ENCODE data around the gene FAM53A. TPM values are rescaled to one million over a fixed set of nuclear protein-coding genes. Genes with fewer than 3 reads are reported as not detected.

FAM53A gene
- polyA plus RNA-seq, 2 of the 4 experiments (the other 2 are of a cell fraction), result 0.87 to 1.2 TPM

DNA sequence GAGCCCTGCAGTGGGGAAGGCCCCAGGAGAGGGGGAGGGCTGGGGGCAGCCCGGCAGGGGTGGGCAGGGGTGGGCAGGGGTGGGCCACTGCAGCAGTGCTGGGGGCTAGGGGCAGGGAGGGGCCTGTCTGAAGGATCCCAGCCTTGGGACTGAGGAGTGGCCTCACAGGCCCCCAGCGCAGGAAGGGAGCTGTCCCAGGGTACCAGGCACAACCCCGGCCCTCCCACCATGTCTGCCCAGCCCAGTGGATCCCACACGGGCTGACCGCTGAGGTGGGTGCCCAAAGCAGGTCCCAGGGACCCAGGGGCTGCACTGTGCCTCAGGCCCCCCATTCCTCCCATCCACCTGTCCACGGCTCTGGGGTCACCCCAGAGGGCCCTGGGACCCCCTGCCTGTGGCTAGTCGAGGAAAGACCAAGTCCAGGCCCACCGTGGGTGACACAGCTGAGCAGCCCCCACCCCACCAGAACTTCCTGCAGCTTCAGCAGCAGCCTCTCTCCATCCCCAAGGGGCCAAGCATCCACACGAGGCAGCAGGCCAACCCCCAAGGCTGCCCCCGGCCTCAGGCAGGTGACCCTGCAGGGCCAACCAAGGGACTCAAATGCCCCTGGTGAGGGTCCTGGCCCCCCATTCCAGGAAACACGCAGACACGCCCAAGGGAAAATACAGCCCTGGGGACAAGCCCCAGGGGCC is 46.4 kb downstream of the FAM53A start:
- no peak overlapping the region for H3K4me2 ChIP-seq
- CTCF ChIA-PET, result interaction anchor here (1.2 to 1.5 kb wide), 2 partner anchors 8 to 282 kb away, joined by 3 to 5 read pairs; no protein-coding TSS in a partner anchor
- no peak overlapping the region for H3K4me3 ChIP-seq
- ATAC-seq (no peak), DNase-seq (ENCODE audit: low read depth in 1 of 2, low spot score in 1 of 2) (no peak), FAIRE-seq (no peak)
- POLR2A ChIA-PET, result no interaction called here
- H3K27ac ChIP-seq, result no peak overlapping the region
- H3K4me1 ChIP-seq, result no peaks in the 10 kb centered on the region
- no peaks in the 10 kb centered on the region for H3K9me3 ChIP-seq
- no CpG with 5 or more reads among the region's 12 CpGs for WGBS (ENCODE audit: missing lambda C conversion rate)
- TF ChIP-seq FOXS1 (CRISPR knock-in tag; IDR thresholded peaks at IDR 0.05) (no peak), HEYL (CRISPR knock-in tag; IDR thresholded peaks at IDR 0.05) (no peak), CTCF (IDR thresholded peaks at IDR 0.05) (no peak), TP53 (CRISPR knock-in tag; IDR thresholded peaks at IDR 0.05) (no peak), JUN (IDR thresholded peaks at IDR 0.05) (no peak), E2F6 (IDR thresholded peaks at IDR 0.05; ENCODE audit: borderline replicate concordance, low read depth) (no peak), RCOR1 (IDR thresholded peaks at IDR 0.05; ENCODE audit: low read depth, low read length) (no peak), ELK1 (IDR thresholded peaks at IDR 0.05; ENCODE audit: low read depth, low read length) (no peak), KDM5A (IDR thresholded peaks at IDR 0.05) (no peak), TFCP2L1 (CRISPR knock-in tag; IDR thresholded peaks at IDR 0.05) (no peak), HDAC2 (IDR thresholded peaks at IDR 0.05) (no peak), MYC (IDR thresholded peaks at IDR 0.05; ENCODE audit: borderline replicate concordance, low read length) (no peak)
- TF ChIP-seq, protein P1, sequence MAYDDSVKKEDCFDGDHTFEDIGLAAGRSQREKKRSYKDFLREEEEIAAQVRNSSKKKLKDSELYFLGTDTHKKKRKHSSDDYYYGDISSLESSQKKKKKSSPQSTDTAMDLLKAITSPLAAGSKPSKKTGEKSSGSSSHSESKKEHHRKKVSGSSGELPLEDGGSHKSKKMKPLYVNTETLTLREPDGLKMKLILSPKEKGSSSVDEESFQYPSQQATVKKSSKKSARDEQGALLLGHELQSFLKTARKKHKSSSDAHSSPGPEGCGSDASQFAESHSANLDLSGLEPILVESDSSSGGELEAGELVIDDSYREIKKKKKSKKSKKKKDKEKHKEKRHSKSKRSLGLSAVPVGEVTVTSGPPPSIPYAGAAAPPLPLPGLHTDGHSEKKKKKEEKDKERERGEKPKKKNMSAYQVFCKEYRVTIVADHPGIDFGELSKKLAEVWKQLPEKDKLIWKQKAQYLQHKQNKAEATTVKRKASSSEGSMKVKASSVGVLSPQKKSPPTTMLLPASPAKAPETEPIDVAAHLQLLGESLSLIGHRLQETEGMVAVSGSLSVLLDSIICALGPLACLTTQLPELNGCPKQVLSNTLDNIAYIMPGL (CRISPR knock-in tag; IDR thresholded peaks at IDR 0.05; ENCODE audit: borderline replicate concordance), result no peak

GRCh38 chr4:1636490-1637211 is 47.5 kb downstream of the FAM53A start:
- H3K4me3 ChIP-seq, result no peak overlapping the region
- H3K4me2 ChIP-seq, result no peak overlapping the region
- WGBS (ENCODE audit: missing lambda C conversion rate), result 82% methylated on average over 11 of the region's 30 CpGs
- no peak overlapping the region for H3K27ac ChIP-seq
- CTCF ChIA-PET, result no interaction called here
- POLR2A ChIA-PET, result no interaction called here
- H3K9me3 ChIP-seq, result no peaks in the 10 kb centered on the region
- FAIRE-seq (no peak), DNase-seq (ENCODE audit: low read depth in 1 of 2, low spot score in 1 of 2) (no peak), ATAC-seq (no peak)
- no peaks in the 10 kb centered on the region for H3K4me1 ChIP-seq
- TF ChIP-seq, protein P2, sequence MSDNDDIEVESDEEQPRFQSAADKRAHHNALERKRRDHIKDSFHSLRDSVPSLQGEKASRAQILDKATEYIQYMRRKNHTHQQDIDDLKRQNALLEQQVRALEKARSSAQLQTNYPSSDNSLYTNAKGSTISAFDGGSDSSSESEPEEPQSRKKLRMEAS (IDR thresholded peaks at IDR 0.05), result no peak
- TF ChIP-seq CBX2 (IDR thresholded peaks at IDR 0.05; ENCODE audit: borderline replicate concordance, low read depth) (no peak), HOXB5 (CRISPR knock-in tag; IDR thresholded peaks at IDR 0.05) (no peak), REST (IDR thresholded peaks at IDR 0.05) (no peak), CBX8 (IDR thresholded peaks at IDR 0.05) (no peak), ZNF302 (CRISPR knock-in tag; IDR thresholded peaks at IDR 0.05) (no peak), RFX5 (IDR thresholded peaks at IDR 0.05) (no peak), GATA3 (IDR thresholded peaks at IDR 0.05; ENCODE audit: borderline replicate concordance) (no peak), ZC3H11A (IDR thresholded peaks at IDR 0.05) (no peak), FOSB (CRISPR knock-in tag; IDR thresholded peaks at IDR 0.05) (no peak), ZFP36 (IDR thresholded peaks at IDR 0.05; ENCODE audit: borderline replicate concordance, partially characterized antibody) (no peak), JUN (IDR thresholded peaks at IDR 0.05) (no peak), POLR2AphosphoS2 (conservative IDR thresholded peaks at IDR 0.05; ENCODE audit: low read length) (no peak), ZSCAN20 (CRISPR knock-in tag; IDR thresholded peaks at IDR 0.05) (no peak)
- TF ChIP-seq, protein P3, sequence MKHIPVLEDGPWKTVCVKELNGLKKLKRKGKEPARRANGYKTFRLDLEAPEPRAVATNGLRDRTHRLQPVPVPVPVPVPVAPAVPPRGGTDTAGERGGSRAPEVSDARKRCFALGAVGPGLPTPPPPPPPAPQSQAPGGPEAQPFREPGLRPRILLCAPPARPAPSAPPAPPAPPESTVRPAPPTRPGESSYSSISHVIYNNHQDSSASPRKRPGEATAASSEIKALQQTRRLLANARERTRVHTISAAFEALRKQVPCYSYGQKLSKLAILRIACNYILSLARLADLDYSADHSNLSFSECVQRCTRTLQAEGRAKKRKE (CRISPR knock-in tag; IDR thresholded peaks at IDR 0.05; ENCODE audit: low read depth), result no peak

Data from A549 (cell line).